ENCODE measurements around the gene SEC23A. TPM values are rescaled to one million over a fixed set of nuclear protein-coding genes. Genes with fewer than 3 reads are reported as not detected.

The SEC23A gene
- total and polyA plus RNA-seq, 2 of the 13 experiments (the other 11 are each of a cell fraction or from before 2014, with no cell fraction given), result 403 to 887 TPM

GRCh38 chr14:39141623-39142022 is 38.6 kb upstream of the SEC23A start (continued):
- TF ChIP-seq, protein P1, sequence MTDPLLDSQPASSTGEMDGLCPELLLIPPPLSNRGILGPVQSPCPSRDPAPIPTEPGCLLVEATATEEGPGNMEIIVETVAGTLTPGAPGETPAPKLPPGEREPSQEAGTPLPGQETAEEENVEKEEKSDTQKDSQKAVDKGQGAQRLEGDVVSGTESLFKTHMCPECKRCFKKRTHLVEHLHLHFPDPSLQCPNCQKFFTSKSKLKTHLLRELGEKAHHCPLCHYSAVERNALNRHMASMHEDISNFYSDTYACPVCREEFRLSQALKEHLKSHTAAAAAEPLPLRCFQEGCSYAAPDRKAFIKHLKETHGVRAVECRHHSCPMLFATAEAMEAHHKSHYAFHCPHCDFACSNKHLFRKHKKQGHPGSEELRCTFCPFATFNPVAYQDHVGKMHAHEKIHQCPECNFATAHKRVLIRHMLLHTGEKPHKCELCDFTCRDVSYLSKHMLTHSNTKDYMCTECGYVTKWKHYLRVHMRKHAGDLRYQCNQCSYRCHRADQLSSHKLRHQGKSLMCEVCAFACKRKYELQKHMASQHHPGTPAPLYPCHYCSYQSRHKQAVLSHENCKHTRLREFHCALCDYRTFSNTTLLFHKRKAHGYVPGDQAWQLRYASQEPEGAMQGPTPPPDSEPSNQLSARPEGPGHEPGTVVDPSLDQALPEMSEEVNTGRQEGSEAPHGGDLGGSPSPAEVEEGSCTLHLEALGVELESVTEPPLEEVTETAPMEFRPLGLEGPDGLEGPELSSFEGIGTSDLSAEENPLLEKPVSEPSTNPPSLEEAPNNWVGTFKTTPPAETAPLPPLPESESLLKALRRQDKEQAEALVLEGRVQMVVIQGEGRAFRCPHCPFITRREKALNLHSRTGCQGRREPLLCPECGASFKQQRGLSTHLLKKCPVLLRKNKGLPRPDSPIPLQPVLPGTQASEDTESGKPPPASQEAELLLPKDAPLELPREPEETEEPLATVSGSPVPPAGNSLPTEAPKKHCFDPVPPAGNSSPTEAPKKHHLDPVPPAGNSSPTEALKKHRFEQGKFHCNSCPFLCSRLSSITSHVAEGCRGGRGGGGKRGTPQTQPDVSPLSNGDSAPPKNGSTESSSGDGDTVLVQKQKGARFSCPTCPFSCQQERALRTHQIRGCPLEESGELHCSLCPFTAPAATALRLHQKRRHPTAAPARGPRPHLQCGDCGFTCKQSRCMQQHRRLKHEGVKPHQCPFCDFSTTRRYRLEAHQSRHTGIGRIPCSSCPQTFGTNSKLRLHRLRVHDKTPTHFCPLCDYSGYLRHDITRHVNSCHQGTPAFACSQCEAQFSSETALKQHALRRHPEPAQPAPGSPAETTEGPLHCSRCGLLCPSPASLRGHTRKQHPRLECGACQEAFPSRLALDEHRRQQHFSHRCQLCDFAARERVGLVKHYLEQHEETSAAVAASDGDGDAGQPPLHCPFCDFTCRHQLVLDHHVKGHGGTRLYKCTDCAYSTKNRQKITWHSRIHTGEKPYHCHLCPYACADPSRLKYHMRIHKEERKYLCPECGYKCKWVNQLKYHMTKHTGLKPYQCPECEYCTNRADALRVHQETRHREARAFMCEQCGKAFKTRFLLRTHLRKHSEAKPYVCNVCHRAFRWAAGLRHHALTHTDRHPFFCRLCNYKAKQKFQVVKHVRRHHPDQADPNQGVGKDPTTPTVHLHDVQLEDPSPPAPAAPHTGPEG (CRISPR knock-in tag; IDR thresholded peaks at IDR 0.05), result 0 out of 2 replicates have a peak, but pooled peaks have one; percentile 1
- TF ChIP-seq ZNF512 (CRISPR knock-in tag; IDR thresholded peaks at IDR 0.05), result 0 out of 2 replicates have a peak, but pooled peaks have one; percentile 24
- 0 out of 2 replicates have a peak, but pooled peaks have one; percentile 29 for TF ChIP-seq ZNF225 (CRISPR knock-in tag; IDR thresholded peaks at IDR 0.05)
- TF ChIP-seq PAF1 (CRISPR knock-in tag; IDR thresholded peaks at IDR 0.05), result 0 out of 2 replicates have a peak, but pooled peaks have one; percentile 29
- TF ChIP-seq ZNF160 (CRISPR knock-in tag; IDR thresholded peaks at IDR 0.05), result 0 out of 2 replicates have a peak, but pooled peaks have one; percentile 12
